ENCODE measurements around the gene KIAA0753. TPM values are rescaled to one million over a fixed set of nuclear protein-coding genes. Genes with fewer than 3 reads are reported as not detected.
A peak's percentile ranks its signal among the peaks of the same experiment; 100 is the strongest.
"Not testable (repeated sequence)": the region's sequence is repeated elsewhere in the genome, so short reads cannot be mapped to it uniquely, and the experiment has no call there.

KIAA0753 gene
- polyA plus RNA-seq, 1 donor from 2014 or later: 4.0 TPM

GRCh38 chr17:6675201-6675825 is 34.8 kb upstream of the KIAA0753 start:
- Mint-ChIP-seq H3K36me3 (peaks cover 2% of the 10 kb centered on the region), H3K27me3 (peaks cover 5% of the 10 kb centered on the region), H3K9me3 (no peaks in the 10 kb centered on the region), H3K27ac (no peak overlapping the region), H3K4me1 (peaks cover 0 to 1% (median 1%) of the 10 kb centered on the region in 3 donors), H3K4me3 (no peak overlapping the region)

DNA sequence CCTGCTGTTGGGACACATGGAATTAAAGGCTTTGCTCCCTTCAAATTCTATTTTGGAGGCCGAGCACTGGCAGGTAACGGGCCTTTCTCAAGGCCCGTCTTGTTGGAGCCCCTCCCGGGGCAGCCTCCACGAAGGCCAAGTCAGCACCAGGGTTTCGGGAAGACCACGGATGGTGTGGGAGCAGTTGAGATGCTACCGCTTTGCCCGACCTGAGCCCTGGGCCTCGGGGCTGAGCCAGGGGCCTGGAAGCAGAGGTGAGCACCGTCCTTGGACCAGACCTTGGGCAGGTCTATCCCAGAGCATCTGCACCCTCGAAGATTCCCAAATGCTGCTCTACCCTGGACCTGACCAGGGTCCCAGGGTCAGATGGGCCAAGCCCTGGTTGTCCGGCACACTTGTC is 34.1 kb upstream of the KIAA0753 start:
- Mint-ChIP-seq H3K9me3 (no peaks in the 10 kb centered on the region), H3K4me1 (peaks cover 0 to 1% (median 1%) of the 10 kb centered on the region in 3 donors), H3K4me3 (no peak overlapping the region), H3K27ac (no peak overlapping the region), H3K27me3 (peaks cover 5% of the 10 kb centered on the region), H3K36me3 (peaks cover 2% of the 10 kb centered on the region)

GRCh38 chr17:6671431-6671830 is 30.9 kb upstream of the KIAA0753 start:
- no peaks in the 10 kb centered on the region for H3K27me3 Mint-ChIP-seq
- no peak overlapping the region for H3K4me3 Mint-ChIP-seq
- H3K9me3 Mint-ChIP-seq: no peaks in the 10 kb centered on the region
- H3K27ac Mint-ChIP-seq: no peak overlapping the region
- peaks cover 0 to 4% (median 4%) of the 10 kb centered on the region in 3 donors for H3K4me1 Mint-ChIP-seq
- peaks cover 7% of the 10 kb centered on the region for H3K36me3 Mint-ChIP-seq

DNA sequence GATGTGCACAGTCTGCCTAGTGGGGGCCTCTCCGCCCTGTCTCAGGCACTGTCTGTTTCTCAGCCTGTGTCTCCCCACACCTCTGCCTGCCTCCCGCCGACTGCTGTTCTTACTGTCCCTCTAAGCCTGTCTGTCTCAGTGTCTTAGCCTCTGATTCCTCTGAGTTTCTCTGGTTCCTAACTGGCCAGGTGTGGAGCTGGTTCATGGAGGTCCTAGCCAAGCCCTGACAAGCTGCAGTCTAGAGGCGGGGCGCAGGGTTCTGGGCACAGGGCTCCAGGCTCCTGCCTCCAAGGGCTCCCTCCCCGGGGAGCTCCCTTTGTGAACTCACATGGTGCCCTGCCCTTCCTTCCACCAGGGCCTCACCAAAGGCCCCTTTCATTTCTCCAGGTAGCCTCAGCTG is 30.5 kb upstream of the KIAA0753 start:
- H3K4me1 Mint-ChIP-seq: peaks cover 2 to 5% (median 5%) of the 10 kb centered on the region in 3 donors
- no peak overlapping the region for H3K4me3 Mint-ChIP-seq
- no peaks in the 10 kb centered on the region for H3K9me3 Mint-ChIP-seq
- H3K27ac Mint-ChIP-seq: no peak overlapping the region
- peaks cover 7% of the 10 kb centered on the region for H3K36me3 Mint-ChIP-seq
- H3K27me3 Mint-ChIP-seq: no peaks in the 10 kb centered on the region

GRCh38 chr17:6670571-6670970 is 30.1 kb upstream of the KIAA0753 start:
- Mint-ChIP-seq H3K27me3 (no peaks in the 10 kb centered on the region), H3K4me1 (peaks cover 5 to 7% (median 5%) of the 10 kb centered on the region in 3 donors), H3K4me3 (no peak overlapping the region), H3K36me3 (peaks cover 7% of the 10 kb centered on the region), H3K9me3 (no peaks in the 10 kb centered on the region), H3K27ac (peak overlapping the region in 1 of 3 donors; percentile 39)

DNA sequence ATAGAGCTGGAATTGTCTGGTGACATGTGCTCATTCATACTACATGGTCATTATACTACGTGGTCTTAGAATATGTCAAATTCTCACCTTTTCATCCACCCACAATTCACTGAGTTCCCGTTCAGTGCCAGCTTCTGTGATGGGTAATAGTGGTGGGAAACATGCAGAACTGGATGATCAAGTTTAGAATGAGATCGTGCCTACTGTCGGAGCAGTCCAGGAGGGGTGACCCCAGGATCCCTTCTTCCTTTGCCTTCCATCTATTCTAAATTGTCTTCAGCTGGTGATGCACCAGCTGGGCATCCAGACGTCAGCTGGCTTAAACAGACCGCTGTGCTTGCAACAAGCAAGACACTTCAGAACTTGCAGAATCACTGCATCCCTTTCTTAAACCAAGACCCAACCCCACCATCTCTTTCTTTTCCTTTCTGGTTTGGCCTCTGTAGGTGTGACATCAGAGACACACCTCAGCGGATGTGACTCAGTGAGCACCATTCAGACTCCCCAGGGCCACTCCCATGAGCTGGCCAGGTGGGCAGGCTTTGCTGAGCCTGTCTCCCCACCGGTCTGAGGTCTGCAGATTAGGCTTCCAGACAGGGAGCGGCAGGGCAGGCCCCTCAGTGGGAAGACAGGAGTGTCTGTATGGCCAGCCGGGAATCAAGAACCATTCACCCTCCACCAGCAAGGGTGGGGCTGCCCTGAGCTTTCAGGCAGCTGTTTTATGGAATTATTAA is 29.1 kb upstream of the KIAA0753 start:
- peak overlapping the region in 1 of 3 donors; percentile 77 for H3K27ac Mint-ChIP-seq
- H3K9me3 Mint-ChIP-seq: no peaks in the 10 kb centered on the region
- H3K36me3 Mint-ChIP-seq: peaks cover 7% of the 10 kb centered on the region
- H3K27me3 Mint-ChIP-seq: no peaks in the 10 kb centered on the region
- H3K4me3 Mint-ChIP-seq: peak overlapping the region in 1 of 4 donors; percentile 34
- H3K4me1 Mint-ChIP-seq: peaks cover 5 to 7% (median 5%) of the 10 kb centered on the region in 3 donors

GRCh38 chr17:6668727-6669425 is 28.4 kb upstream of the KIAA0753 start:
- peak overlapping the region in 1 of 4 donors; percentile 34 for H3K4me3 Mint-ChIP-seq
- H3K36me3 Mint-ChIP-seq: peaks cover 7% of the 10 kb centered on the region

DNA sequence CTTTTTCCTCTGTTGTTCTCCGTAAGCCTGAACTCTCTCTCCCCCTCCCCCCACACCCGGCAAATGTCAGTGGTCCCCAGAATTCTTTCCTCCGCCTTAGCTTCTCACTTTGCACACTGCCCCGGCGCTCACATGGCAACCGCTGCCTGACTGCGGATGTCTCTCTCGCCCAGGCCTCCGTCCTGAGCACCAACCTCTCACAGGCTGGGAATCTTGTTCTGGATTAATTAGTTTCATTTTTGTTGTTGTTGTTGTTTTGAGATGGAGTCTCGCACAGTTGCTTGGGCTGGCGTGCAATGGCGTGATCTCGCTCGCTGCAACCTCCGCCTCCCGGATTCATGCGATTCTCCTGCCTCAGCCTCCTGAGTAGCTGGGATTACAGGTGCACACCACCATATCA is 27.7 kb upstream of the KIAA0753 start:
- H3K27ac Mint-ChIP-seq: no peak overlapping the region
- H3K36me3 Mint-ChIP-seq: peaks cover 7% of the 10 kb centered on the region
- H3K9me3 Mint-ChIP-seq: no peaks in the 10 kb centered on the region
- H3K4me1 Mint-ChIP-seq: peaks cover 5 to 7% (median 5%) of the 10 kb centered on the region in 3 donors
- no peak overlapping the region for H3K4me3 Mint-ChIP-seq
- no peaks in the 10 kb centered on the region for H3K27me3 Mint-ChIP-seq

More at GRCh38 chr17:6668727-6669425, 28.4 kb upstream of the KIAA0753 start:
- Mint-ChIP-seq H3K9me3 (no peaks in the 10 kb centered on the region), H3K27me3 (no peaks in the 10 kb centered on the region), H3K27ac (peak overlapping the region in 1 of 3 donors; percentile 39), H3K4me1 (peaks cover 5 to 7% (median 5%) of the 10 kb centered on the region in 3 donors)

- H3K9me3 Mint-ChIP-seq: no peaks in the 10 kb centered on the region
- peaks cover 7% of the 10 kb centered on the region for H3K36me3 Mint-ChIP-seq
- peaks cover 8 to 10% (median 9%) of the 10 kb centered on the region in 3 donors for H3K4me1 Mint-ChIP-seq
- H3K4me3 Mint-ChIP-seq: no peak overlapping the region
- no peak overlapping the region for H3K27ac Mint-ChIP-seq
- H3K27me3 Mint-ChIP-seq: no peaks in the 10 kb centered on the region
Observed at GRCh38 chr17:6667516-6667915, 27.0 kb upstream of the KIAA0753 start.

GRCh38 chr17:6666557-6666956 is 26.0 kb upstream of the KIAA0753 start:
- no peaks in the 10 kb centered on the region for H3K9me3 Mint-ChIP-seq
- no peak overlapping the region for H3K27ac Mint-ChIP-seq
- H3K4me1 Mint-ChIP-seq: peaks cover 12 to 17% (median 15%) of the 10 kb centered on the region in 3 donors
- H3K4me3 Mint-ChIP-seq: peak overlapping the region in 1 of 4 donors; percentile 17
- H3K36me3 Mint-ChIP-seq: peaks cover 6% of the 10 kb centered on the region
- H3K27me3 Mint-ChIP-seq: no peaks in the 10 kb centered on the region

DNA sequence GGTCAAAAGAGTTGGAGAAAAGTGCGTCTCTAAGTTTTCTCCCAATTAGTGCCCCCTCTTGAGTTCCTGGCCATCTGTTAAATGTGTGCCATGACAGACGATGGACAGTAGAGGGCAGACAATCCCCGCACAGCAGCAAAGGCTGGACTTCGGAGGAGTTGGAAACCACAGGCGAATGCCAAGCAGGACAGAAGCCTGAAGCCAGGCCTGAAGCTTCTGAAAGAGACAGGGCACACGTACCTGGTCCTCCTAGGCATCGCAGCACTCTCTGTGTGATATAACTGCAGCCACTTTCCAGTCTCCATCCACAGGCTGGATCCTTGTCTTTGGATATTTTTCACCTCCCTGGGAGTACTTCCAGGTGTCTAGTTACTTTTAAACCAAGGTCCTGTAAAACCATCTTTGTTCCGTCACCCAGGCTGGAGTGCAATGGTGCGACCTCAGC is 25.6 kb upstream of the KIAA0753 start:
- Mint-ChIP-seq H3K4me3 (peak overlapping the region in 2 of 4 donors; percentile 17 to 39), H3K27me3 (no peaks in the 10 kb centered on the region), H3K4me1 (peaks cover 15 to 21% (median 20%) of the 10 kb centered on the region in 3 donors), H3K9me3 (no peaks in the 10 kb centered on the region), H3K36me3 (peaks cover 5% of the 10 kb centered on the region), H3K27ac (no peak overlapping the region)

DNA sequence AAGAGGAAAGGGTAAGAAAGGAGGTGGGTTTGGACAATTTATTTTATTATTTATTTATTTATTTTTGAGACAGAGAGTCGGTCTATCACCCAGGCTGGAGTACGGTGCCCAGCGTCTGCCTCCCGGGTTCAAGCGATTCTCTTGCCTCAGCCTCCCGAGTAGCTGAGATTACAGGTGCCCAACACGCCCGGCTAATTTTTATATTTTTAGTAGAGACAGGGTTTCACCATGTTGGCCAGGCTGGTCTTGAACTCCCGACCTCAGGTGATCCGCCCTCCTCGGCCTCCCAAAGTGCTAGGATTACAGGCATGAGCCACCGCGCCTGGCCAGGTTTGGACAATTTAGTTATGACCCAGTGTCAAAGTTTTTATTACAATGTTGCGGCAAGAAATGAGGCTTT is 22.7 kb upstream of the KIAA0753 start:
- not testable (repeated sequence) for H3K27ac Mint-ChIP-seq, H3K9me3 Mint-ChIP-seq, H3K4me3 Mint-ChIP-seq, H3K27me3 Mint-ChIP-seq, H3K36me3 Mint-ChIP-seq
- H3K4me1 Mint-ChIP-seq: peaks cover 20 to 36% (median 34%) of the 10 kb centered on the region in 3 donors

DNA sequence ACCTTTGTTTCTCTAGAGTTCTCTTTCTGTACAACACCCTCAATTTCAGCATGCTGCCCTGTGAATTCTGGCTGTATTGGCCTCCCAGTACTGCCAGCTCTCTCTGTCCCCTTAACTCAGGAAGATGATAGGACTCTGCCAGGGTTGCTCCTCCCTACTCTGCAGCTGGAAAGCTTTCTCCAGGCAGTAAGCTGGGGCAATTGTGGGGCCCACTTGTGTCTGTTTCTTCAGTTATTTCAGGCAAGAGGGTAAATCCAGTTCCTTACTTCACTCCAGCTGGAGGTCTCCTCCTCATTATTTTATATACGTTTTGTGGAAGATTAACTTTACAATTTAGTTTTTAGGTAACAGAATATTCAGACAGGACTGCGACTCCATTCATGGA is 20.9 kb upstream of the KIAA0753 start:
- peak overlapping the region in 1 of 3 donors; percentile 23 for H3K27ac Mint-ChIP-seq
- peaks cover 2% of the 10 kb centered on the region for H3K36me3 Mint-ChIP-seq
- H3K4me1 Mint-ChIP-seq: peaks cover 23 to 37% (median 36%) of the 10 kb centered on the region in 3 donors
- peak overlapping the region; percentile 68 to 77 (median 68) for H3K4me3 Mint-ChIP-seq
- H3K9me3 Mint-ChIP-seq: no peaks in the 10 kb centered on the region
- H3K27me3 Mint-ChIP-seq: no peaks in the 10 kb centered on the region

GRCh38 chr17:6660805-6661463 is 20.4 kb upstream of the KIAA0753 start:
- H3K9me3 Mint-ChIP-seq: no peaks in the 10 kb centered on the region
- H3K36me3 Mint-ChIP-seq: peaks cover 2% of the 10 kb centered on the region
- H3K27me3 Mint-ChIP-seq: no peaks in the 10 kb centered on the region
- peaks cover 20 to 35% (median 34%) of the 10 kb centered on the region in 3 donors for H3K4me1 Mint-ChIP-seq
- peak overlapping the region; percentile 68 to 90 (median 74) for H3K4me3 Mint-ChIP-seq
- H3K27ac Mint-ChIP-seq: peak overlapping the region; percentile 34 to 93 (median 87)

Measured in IgD-negative memory B cell (primary cell).